Measurements from ENCODE around the gene P2RX7.

DNA sequence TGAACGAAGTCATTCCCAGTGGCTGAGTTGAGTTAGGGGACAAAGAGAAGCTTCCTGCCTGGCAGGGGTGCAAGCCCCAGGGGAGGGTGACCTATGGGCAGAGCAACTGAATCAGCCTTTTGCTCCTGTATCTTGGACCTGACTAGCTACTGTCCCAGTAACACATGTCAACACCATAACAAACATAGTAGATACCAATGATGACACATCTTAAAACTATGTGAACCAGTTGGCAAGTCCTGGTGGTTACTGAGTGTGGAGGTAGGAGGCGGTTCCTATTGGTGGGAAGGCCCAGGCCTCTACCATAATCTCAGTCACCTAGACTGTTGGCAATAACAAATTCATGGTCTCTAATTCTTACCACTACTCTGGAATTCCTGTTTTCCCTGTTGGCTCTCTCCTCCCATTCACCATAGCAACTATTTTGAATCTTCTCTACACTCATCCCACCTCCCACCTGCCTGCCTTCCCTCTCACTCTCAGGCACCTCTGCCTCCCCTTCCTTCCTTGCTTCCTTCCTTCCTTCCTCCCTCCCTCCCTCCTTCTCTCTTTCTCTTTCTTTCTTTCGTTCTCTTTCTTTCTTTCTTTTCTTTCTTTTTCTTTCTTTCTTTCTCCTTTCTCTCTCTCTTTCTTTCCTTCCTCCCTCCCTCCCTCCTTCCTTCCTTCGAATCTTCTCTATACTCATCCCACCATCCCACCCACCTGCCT, 8.1 kb upstream of the P2RX7 start:
- TF ChIP-seq CTCF (IDR thresholded peaks at IDR 0.05) (no peak), POLR2AphosphoS5 (IDR thresholded peaks at IDR 0.05) (no peak), POLR2A (IDR thresholded peaks at IDR 0.05) (no peak)
